Gastrocnemius medialis (tissue), 4 donors: ENCODE data around the gene KIAA2012. TPM values are rescaled to one million over a fixed set of nuclear protein-coding genes. Genes with fewer than 3 reads are reported as not detected.
A peak's percentile ranks its signal among the peaks of the same experiment; 100 is the strongest.

Source experiments
- ATAC-seq, 2 donors: fragments of 150-250 bp; one replicate each; pipeline ENCODE4 v1.9.1; 2016
- DNase-seq, 2 donors: peaks; one replicate each; pipeline ENCODE4 v3.0.0-alpha.2; 2019
- H3K27ac ChIP-seq, 4 donors: fragments of 200-600 bp; sonication (generic); 1 replicate in 1 of 4; 2 replicates in 3 of 4; pipeline ENCODE4 v1.5.1; 2016 to 2018; ENCODE audit warnings: mild to moderate bottlenecking in 2 of 4, moderate library complexity in 1 of 4
- H3K27me3 ChIP-seq, 3 donors: fragments of 200-600 bp; sonication (generic) in 2 of 3; 1 replicate in 1 of 3; 2 replicates in 2 of 3; pipeline versions ENCODE4 v1.5.1 to v1.6.0; 2016 to 2019; ENCODE audit warnings: mild to moderate bottlenecking in 1 of 3, moderate library complexity in 1 of 3
- H3K36me3 ChIP-seq, 2 donors: fragments of 200-600 bp; sonication (generic) in 1 of 2; one replicate each; pipeline ENCODE4 v1.5.1; 2017 to 2018
- H3K4me1 ChIP-seq, 2 donors: fragments of 200-600 bp; sonication (generic) in 1 of 2; one replicate each; pipeline ENCODE4 v1.5.1; 2016 to 2017; ENCODE audit warnings: mild to moderate bottlenecking in 2 of 2
- H3K4me3 ChIP-seq, 4 donors: fragments of 200-600 bp; sonication (generic) in 3 of 4; 1 replicate in 1 of 4; 2 replicates in 3 of 4; pipeline ENCODE4 v1.5.1; 2016 to 2019; ENCODE audit warnings: mild to moderate bottlenecking in 2 of 4
- H3K9me3 ChIP-seq, 3 donors: fragments of 200-600 bp; sonication (generic) in 2 of 3; 1 replicate in 1 of 3; 2 replicates in 2 of 3; pipeline ENCODE4 v1.5.1; 2016 to 2019
- CTCF ChIP-seq, 5 experiments: fragments of 450-650 bp in 3 of 5; fragments of 200-600 bp in 2 of 5; sonication (generic) in 2 of 5; IDR thresholded peaks in 4 of 5; conservative IDR thresholded peaks in 1 of 5; 1 replicate in 4 of 5; 2 replicates in 1 of 5; pipeline ENCODE4 v1.5.1; 2016 to 2019; ENCODE audit warnings: antibody characterized with exemption in 5 of 5, mild to moderate bottlenecking in 3 of 5, moderate library complexity in 3 of 5
- POLR2A ChIP-seq, 2 donors: fragments of 450-650 bp; IDR thresholded peaks; one replicate each; pipeline ENCODE4 v1.6.1; 2017; ENCODE audit warnings: antibody characterized with exemption in 2 of 2, mild to moderate bottlenecking in 2 of 2, moderate library complexity in 2 of 2
- in situ Hi-C, 4 donors: fragments of 200-750 bp; cut with MboI; loops; one replicate each; pipeline versions ENCODE4 v1.15.0 to v1.8.0; 2017; ENCODE audit warnings: low sequenced_read_pairs in 4 of 4
- intact Hi-C: fragments of 100-400 bp; cut with DNase I; formaldehyde crosslinking; loops from one replicate; pipeline ENCODE4 v1.15.1; 2023; ENCODE audit warnings: low total_unique reads
- total RNA-seq, 4 donors: library from RNA; depleted of rRNA; stranded (reverse); fragments of >200 nt; gene quantifications; one replicate each; pipeline versions ENCODE4 v1.1.0 to v1.2.3, GENCODE V29; 2016

KIAA2012 gene
- total RNA-seq, 4 donors from 2014 or later = not detected

- H3K27ac ChIP-seq = peak overlapping the region in 3 of 4 donors; percentile 91 to 100 (median 98)
- intact Hi-C loops (no loop called here), in situ Hi-C loops (no loop called here)
- no peaks in the 10 kb centered on the region for H3K9me3 ChIP-seq
- ATAC-seq (peak; percentile 38 to 78), DNase-seq (no peak)
- no peak overlapping the region for H3K4me3 ChIP-seq
- H3K27me3 ChIP-seq = no peaks in the 10 kb centered on the region
- peaks cover 40 to 53% of the 10 kb centered on the region in 2 donors for H3K4me1 ChIP-seq
- no peaks in the 10 kb centered on the region for H3K36me3 ChIP-seq
- no peak for TF ChIP-seq CTCF (IDR thresholded peaks at IDR 0.05 in 4 of 5, conservative IDR thresholded peaks at IDR 0.05 in 1 of 5)
- TF ChIP-seq POLR2A (IDR thresholded peaks at IDR 0.05) = peak; percentile 33 to 35
These were observed 30.6 kb upstream of the KIAA2012 start for GRCh38 chr2:202042444-202042843.

GRCh38 chr2:202043475-202043874 is 29.6 kb upstream of the KIAA2012 start:
- H3K27me3 ChIP-seq = no peaks in the 10 kb centered on the region
- ATAC-seq (no peak), DNase-seq (no peak)
- H3K4me3 ChIP-seq = no peak overlapping the region
- TF ChIP-seq POLR2A (IDR thresholded peaks at IDR 0.05) = no peak
- no peak for TF ChIP-seq CTCF (IDR thresholded peaks at IDR 0.05 in 4 of 5, conservative IDR thresholded peaks at IDR 0.05 in 1 of 5)
- peaks cover 33 to 43% of the 10 kb centered on the region in 2 donors for H3K4me1 ChIP-seq
- H3K27ac ChIP-seq = peak overlapping the region in 3 of 4 donors; percentile 25 to 100 (median 98)
- intact Hi-C loops = no loop called here
- in situ Hi-C loops = no loop called here
- H3K9me3 ChIP-seq = no peaks in the 10 kb centered on the region
- no peaks in the 10 kb centered on the region for H3K36me3 ChIP-seq

GRCh38 chr2:202044777-202045176 is 28.3 kb upstream of the KIAA2012 start:
- Histone ChIP-seq H3K36me3 (no peaks in the 10 kb centered on the region), H3K9me3 (no peaks in the 10 kb centered on the region), H3K27ac (no peak overlapping the region), H3K4me1 (peaks cover 22 to 30% of the 10 kb centered on the region in 2 donors), H3K27me3 (no peaks in the 10 kb centered on the region), H3K4me3 (no peak overlapping the region)
- in situ Hi-C loops (no loop called here), intact Hi-C loops (no loop called here)
- no peak for DNase-seq
- no peak for TF ChIP-seq CTCF (IDR thresholded peaks at IDR 0.05 in 4 of 5, conservative IDR thresholded peaks at IDR 0.05 in 1 of 5)
- TF ChIP-seq POLR2A (IDR thresholded peaks at IDR 0.05) = no peak
- no peak for ATAC-seq

- Histone ChIP-seq H3K9me3 (no peaks in the 10 kb centered on the region), H3K36me3 (no peaks in the 10 kb centered on the region), H3K4me3 (no peak overlapping the region), H3K27me3 (no peaks in the 10 kb centered on the region), H3K4me1 (peaks cover 9 to 22% of the 10 kb centered on the region in 2 donors), H3K27ac (no peak overlapping the region)
- ATAC-seq (no peak), DNase-seq (no peak)
- in situ Hi-C loops (no loop called here), intact Hi-C loops (no loop called here)
- TF ChIP-seq POLR2A (IDR thresholded peaks at IDR 0.05) = no peak
- no peak for TF ChIP-seq CTCF (IDR thresholded peaks at IDR 0.05 in 4 of 5, conservative IDR thresholded peaks at IDR 0.05 in 1 of 5)
These were observed 26.5 kb upstream of the KIAA2012 start for GRCh38 chr2:202046572-202046971.

- Histone ChIP-seq H3K27me3 (no peaks in the 10 kb centered on the region), H3K4me3 (no peak overlapping the region), H3K4me1 (peaks cover 11 to 12% of the 10 kb centered on the region in 2 donors), H3K9me3 (no peaks in the 10 kb centered on the region), H3K36me3 (no peaks in the 10 kb centered on the region), H3K27ac (no peak overlapping the region)
- in situ Hi-C loops = no loop called here
- intact Hi-C loops = no loop called here
- TF ChIP-seq CTCF (IDR thresholded peaks at IDR 0.05 in 4 of 5, conservative IDR thresholded peaks at IDR 0.05 in 1 of 5) (no peak), POLR2A (IDR thresholded peaks at IDR 0.05) (no peak)
- no peak for DNase-seq
- ATAC-seq = no peak
These were observed 23.8 kb upstream of the KIAA2012 start for GRCh38 chr2:202049092-202049728.
